Medulla oblongata (tissue), 1 donor: ENCODE data around the gene TCF7.

Experiments
- DNase-seq: peaks from one replicate; pipeline ENCODE4 v3.0.0-alpha.2; 2015; ENCODE audit errors: extremely low spot score

TCF7 gene

GRCh38 chr5:134113363-134113889 lies 1.1 kb upstream of the TCF7 start:
- DNase-seq: no peak

- no peak for DNase-seq
These were observed 665 bp downstream of the TCF7 start for GRCh38 chr5:134114886-134115805.

GRCh38 chr5:134115806-134116175 lies 1.3 kb downstream of the TCF7 start:
- no peak for DNase-seq

GRCh38 chr5:134116286-134116685 lies 1.8 kb downstream of the TCF7 start:
- no peak for DNase-seq

- DNase-seq: no peak
These were observed 2.6 kb downstream of the TCF7 start for GRCh38 chr5:134116789-134117761.

- DNase-seq: no peak
These were observed 3.8 kb downstream of the TCF7 start for GRCh38 chr5:134118212-134118835.

GRCh38 chr5:134119720-134120119 lies 5.2 kb downstream of the TCF7 start:
- DNase-seq: no peak

- DNase-seq: no peak
These were observed 6.1 kb downstream of the TCF7 start for GRCh38 chr5:134120386-134121138.

- DNase-seq: no peak
These were observed 8.0 kb downstream of the TCF7 start for GRCh38 chr5:134122530-134122929.

- no peak for DNase-seq
These were observed 8.9 kb downstream of the TCF7 start for GRCh38 chr5:134123360-134123759.

- DNase-seq: no peak
These were observed 10.0 kb downstream of the TCF7 start for GRCh38 chr5:134124289-134125038.

- peak; percentile 64 for DNase-seq
These were observed 10.8 kb downstream of the TCF7 start for GRCh38 chr5:134125039-134126015.

- DNase-seq: no peak
These were observed 12.9 kb downstream of the TCF7 start for GRCh38 chr5:134127376-134127861.

GRCh38 chr5:134127988-134128647 lies 13.6 kb downstream of the TCF7 start:
- no peak for DNase-seq

GRCh38 chr5:134128648-134128995 lies 14.1 kb downstream of the TCF7 start:
- DNase-seq: no peak

- DNase-seq: no peak
These were observed 15.1 kb downstream of the TCF7 start for GRCh38 chr5:134129411-134130238.

- DNase-seq: peak; percentile 34
These were observed 15.9 kb downstream of the TCF7 start for GRCh38 chr5:134130239-134130945.
